Measurements from ENCODE around the gene MARCO.

Gene MARCO

GRCh38 chr2:119040730-119041129, 98.7 kb downstream of the MARCO start:
- no peak for DNase-seq (ENCODE audit: low read depth in 2 of 2)

All from stimulated activated CD4-positive, alpha-beta T cell treated with anti-CD3 and anti-CD28 coated beads, Interleukin-4, amount 100 ng/mL, for 48 hours (primary cell).